ENCODE data around the gene HTRA3.

The HTRA3 gene

GRCh38 chr4:8351931-8352367 is 82.4 kb downstream of the HTRA3 start:
- Histone ChIP-seq H3K9me3 (no peaks in the 10 kb centered on the region), H3K4me1 (ENCODE audit: control insufficient read depth in 1 of 2, insufficient read depth in 1 of 2, low read depth in 1 of 2, low read length in 1 of 2) (peaks cover 6 to 7% of the 10 kb centered on the region in 2 experiments), H3K4me3 (ENCODE audit: low read depth in 1 of 2, low read length in 1 of 2) (no peak overlapping the region), H3K27ac (no peak overlapping the region), H3K36me3 (no peaks in the 10 kb centered on the region), H3K27me3 (no peaks in the 10 kb centered on the region)
- TF ChIP-seq CTCF (IDR thresholded peaks at IDR 0.05) = no peak

- H3K36me3 ChIP-seq = no peaks in the 10 kb centered on the region
- H3K4me3 ChIP-seq (ENCODE audit: low read depth in 1 of 2, low read length in 1 of 2) = no peak overlapping the region
- TF ChIP-seq CTCF (IDR thresholded peaks at IDR 0.05) = no peak
- peaks cover 6 to 7% of the 10 kb centered on the region in 2 experiments for H3K4me1 ChIP-seq (ENCODE audit: control insufficient read depth in 1 of 2, insufficient read depth in 1 of 2, low read depth in 1 of 2, low read length in 1 of 2)
- no peaks in the 10 kb centered on the region for H3K27me3 ChIP-seq
- H3K27ac ChIP-seq = no peak overlapping the region
- no peaks in the 10 kb centered on the region for H3K9me3 ChIP-seq
These were observed 83.0 kb downstream of the HTRA3 start for GRCh38 chr4:8352368-8353157.

- Histone ChIP-seq H3K27ac (no peak overlapping the region), H3K9me3 (no peaks in the 10 kb centered on the region), H3K4me1 (ENCODE audit: control insufficient read depth in 1 of 2, insufficient read depth in 1 of 2, low read depth in 1 of 2, low read length in 1 of 2) (peaks cover 2% of the 10 kb centered on the region in 2 experiments), H3K27me3 (no peaks in the 10 kb centered on the region), H3K4me3 (ENCODE audit: low read depth in 1 of 2, low read length in 1 of 2) (no peak overlapping the region), H3K36me3 (no peaks in the 10 kb centered on the region)
- no peak for TF ChIP-seq CTCF (IDR thresholded peaks at IDR 0.05)
These were observed 83.7 kb downstream of the HTRA3 start for GRCh38 chr4:8353158-8353669.

- Histone ChIP-seq H3K36me3 (no peaks in the 10 kb centered on the region), H3K27ac (no peak overlapping the region), H3K4me1 (ENCODE audit: control insufficient read depth in 1 of 2, insufficient read depth in 1 of 2, low read depth in 1 of 2, low read length in 1 of 2) (no peaks in the 10 kb centered on the region), H3K4me3 (ENCODE audit: low read depth in 1 of 2, low read length in 1 of 2) (no peak overlapping the region), H3K27me3 (no peaks in the 10 kb centered on the region), H3K9me3 (no peaks in the 10 kb centered on the region)
- TF ChIP-seq CTCF (IDR thresholded peaks at IDR 0.05) = no peak
These were observed 84.4 kb downstream of the HTRA3 start for GRCh38 chr4:8353912-8354453.

GRCh38 chr4:8355306-8355705 is 85.8 kb downstream of the HTRA3 start:
- H3K4me3 ChIP-seq (ENCODE audit: low read depth in 1 of 2, low read length in 1 of 2) = no peak overlapping the region
- H3K36me3 ChIP-seq = no peaks in the 10 kb centered on the region
- H3K27me3 ChIP-seq = no peaks in the 10 kb centered on the region
- H3K9me3 ChIP-seq = no peaks in the 10 kb centered on the region
- no peak for TF ChIP-seq CTCF (IDR thresholded peaks at IDR 0.05)
- H3K4me1 ChIP-seq (ENCODE audit: control insufficient read depth in 1 of 2, insufficient read depth in 1 of 2, low read depth in 1 of 2, low read length in 1 of 2) = no peaks in the 10 kb centered on the region
- H3K27ac ChIP-seq = no peak overlapping the region

Data from neutrophil (primary cell).